ENCODE data around the gene OBSL1.

Gene OBSL1

GRCh38 chr2:219530048-219530963, 41.0 kb downstream of the OBSL1 start:
- DNase-seq (ENCODE audit: low read depth) = peak; percentile 69

DNA sequence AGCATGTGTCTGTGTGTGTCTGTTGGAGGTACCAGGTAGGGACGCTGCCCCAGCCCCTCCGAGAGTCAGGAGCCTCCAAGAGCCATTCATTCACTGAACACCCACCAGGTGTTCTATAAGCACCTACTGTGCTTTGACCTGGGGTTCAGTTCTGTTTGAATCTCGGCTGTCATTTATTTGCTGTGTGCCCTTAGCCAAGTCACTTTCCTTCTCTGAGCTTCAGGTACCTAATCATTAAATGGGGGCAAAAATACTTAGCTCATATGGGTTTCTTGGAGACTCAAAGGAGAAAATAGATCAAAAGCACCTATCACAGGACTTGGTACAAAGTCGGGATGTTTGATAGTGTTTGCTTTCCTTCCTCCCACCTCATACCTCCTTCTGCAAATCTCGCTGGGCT, 43.9 kb downstream of the OBSL1 start:
- no peak for DNase-seq (ENCODE audit: low read depth)

- DNase-seq (ENCODE audit: low read depth) = no peak
These were observed 44.3 kb downstream of the OBSL1 start for GRCh38 chr2:219527076-219527394.

DNA sequence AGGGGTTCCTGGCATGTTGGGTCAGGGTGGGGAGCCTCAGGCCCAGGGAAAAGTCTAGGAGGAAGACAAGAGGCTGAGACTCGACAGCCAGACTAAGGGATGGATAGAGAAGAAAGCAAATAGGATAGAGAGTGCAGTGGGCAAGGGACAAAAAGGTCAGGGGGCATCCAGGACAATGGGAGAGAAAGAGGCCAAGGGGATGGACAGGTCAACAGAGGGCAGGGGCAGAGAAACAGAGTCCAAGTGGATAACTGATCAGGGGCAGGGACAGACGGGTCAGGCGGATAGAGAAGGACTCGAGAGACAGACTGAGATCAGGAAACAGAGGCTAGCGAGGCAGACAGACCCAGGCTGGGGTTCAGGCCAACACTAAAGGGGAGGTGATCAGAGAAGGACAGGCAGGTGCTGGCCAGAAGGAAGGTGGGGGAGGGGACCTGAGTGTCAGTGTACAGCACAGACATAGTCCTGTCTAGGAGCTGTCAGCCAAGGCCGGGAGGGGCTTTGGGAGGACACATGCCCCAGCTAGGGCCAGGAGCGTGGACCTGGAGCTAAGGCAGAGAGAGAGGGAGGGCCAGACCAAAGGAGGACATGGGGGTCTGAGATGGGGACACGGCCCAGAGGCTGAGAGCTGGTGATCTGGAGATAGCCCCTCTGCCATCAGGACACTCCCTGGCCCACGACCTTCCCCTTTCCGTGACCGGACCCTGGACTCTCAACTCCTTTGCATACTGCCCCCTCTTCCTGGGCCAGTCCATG, 44.8 kb downstream of the OBSL1 start:
- no peak for DNase-seq (ENCODE audit: low read depth)

DNA sequence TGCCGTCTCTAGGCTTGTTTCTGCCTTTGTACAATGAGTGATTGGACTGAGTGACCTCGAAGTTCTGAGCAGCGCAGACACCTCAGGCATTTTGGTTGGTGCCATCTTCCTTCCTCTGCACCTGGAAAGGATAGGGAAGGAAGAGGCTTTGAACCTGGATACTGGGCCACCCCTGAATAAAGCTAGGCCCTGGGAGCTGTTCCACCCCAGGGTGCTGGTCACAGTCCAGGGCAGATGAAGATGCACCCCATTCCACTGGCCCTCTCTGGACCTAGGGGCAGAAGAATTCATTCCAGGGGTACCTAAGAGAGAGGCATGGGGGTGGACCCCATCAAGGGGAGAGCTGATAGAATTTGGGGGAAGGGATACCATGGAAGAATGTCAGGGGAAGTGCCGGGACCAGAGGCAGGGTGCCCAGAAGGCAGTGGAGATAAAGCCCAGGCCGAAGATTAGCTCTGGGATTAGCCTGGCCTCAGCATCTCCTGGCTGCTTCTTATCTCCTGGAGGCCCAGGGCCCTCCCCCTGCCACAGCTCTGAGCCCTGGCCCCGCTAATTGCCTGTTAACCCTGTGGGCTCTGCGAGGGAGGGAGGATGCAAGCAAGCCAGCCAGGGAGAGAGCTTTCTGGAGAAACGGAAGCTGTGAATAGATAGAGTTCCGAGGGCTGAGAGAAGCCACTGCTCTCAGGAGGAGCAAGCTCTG, 45.7 kb downstream of the OBSL1 start:
- DNase-seq (ENCODE audit: low read depth) = no peak

DNA sequence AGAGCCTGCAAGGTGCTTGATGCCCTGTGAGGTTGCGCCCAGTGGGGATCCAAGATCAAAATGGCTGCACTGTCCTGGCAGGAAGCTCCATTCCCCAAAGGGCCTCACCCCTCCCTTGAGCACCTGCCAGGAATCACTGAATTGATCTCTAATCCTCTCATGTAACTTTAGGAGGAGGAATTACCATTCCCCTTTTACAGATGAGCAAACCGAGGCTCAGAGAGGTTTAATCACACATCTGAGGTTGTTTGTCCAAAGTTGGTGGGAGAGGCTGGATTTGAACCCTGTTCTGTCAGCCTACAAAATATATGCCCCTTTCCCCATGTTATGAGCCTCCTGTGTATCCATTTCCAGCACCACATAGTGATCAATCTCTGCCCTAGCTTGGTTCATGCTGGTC, 46.5 kb downstream of the OBSL1 start:
- DNase-seq (ENCODE audit: low read depth) = no peak

DNA sequence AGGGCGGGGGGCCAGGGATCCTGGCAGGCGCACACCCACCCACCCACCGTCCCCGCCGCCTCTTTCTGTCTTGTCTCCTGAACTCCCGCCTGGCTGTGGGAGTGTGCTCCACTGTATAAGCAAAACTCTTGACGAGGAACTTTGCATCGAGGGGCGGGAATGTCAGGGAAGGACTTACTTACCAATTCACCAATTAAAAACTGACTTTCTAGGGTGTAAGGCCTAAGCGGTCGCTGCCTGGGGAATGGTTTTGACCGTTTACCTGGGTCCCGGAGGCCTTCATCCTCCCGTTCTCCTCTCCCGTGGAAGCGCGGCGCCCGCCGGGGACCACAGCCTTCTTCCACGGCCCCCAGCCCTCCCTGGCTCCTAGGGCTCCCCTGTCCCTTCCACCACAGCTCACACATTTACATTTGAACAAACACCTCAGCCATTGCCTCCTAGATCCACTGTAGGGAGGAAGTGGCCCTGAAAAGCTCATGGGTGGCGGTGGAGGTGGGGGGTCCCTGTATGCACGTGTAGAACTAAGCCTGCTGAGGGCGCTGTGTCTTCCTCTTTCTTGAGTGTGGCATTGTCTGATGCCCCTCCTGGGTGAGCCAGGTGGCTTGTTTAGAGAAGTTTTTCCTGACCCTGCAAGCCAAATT, 48.2 kb downstream of the OBSL1 start:
- no peak for DNase-seq (ENCODE audit: low read depth)

- peak; percentile 16 for DNase-seq (ENCODE audit: low read depth)
These were observed 49.0 kb downstream of the OBSL1 start for GRCh38 chr2:219522111-219523030.

GRCh38 chr2:219521066-219521880, 50.1 kb downstream of the OBSL1 start:
- peak; percentile 26 for DNase-seq (ENCODE audit: low read depth)

DNA sequence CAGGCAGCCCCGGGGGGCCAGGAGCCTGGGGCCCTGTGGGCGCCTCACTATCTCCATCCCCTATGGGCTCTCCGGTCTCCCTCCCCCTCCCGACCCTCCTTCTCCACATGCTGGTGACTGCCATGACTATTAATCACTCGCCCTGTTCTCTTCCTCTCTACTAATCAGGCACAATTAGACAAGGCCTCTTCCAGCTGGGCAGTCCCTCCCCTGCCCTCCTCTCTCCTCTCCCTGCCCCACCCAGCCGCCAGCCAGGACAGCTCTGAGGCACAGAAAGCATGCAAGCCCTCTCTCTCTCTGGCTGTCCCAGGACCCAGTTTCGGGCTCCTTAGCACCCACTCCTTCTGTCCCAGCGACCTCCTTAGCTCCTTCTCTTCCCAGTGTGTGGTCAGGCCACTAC, 51.3 kb downstream of the OBSL1 start:
- no peak for DNase-seq (ENCODE audit: low read depth)

DNA sequence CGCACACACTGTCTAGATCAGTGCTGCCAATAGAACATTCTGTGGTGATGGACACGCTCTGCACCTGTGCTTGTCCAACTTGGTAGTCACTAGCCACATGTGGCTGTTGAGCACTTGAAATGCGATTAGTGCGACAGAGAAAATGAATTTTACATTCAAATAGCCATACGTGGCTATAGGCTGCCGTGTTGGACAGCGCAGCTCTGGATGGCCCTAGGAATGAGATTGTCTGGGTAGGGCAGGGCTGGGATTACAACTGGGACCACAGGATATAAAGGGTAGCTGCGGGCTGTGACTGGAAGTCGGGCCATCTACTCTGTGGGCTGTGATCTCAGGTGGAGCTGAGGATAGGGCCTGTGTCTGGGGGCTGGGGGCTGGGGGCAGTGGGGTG, 51.8 kb downstream of the OBSL1 start:
- DNase-seq (ENCODE audit: low read depth) = no peak

GRCh38 chr2:219517954-219518778, 53.2 kb downstream of the OBSL1 start:
- DNase-seq (ENCODE audit: low read depth) = no peak

GRCh38 chr2:219516888-219517287, 54.5 kb downstream of the OBSL1 start:
- no peak for DNase-seq (ENCODE audit: low read depth)

GRCh38 chr2:219515874-219516629, 55.3 kb downstream of the OBSL1 start:
- no peak for DNase-seq (ENCODE audit: low read depth)

- no peak for DNase-seq (ENCODE audit: low read depth)
These were observed 56.5 kb downstream of the OBSL1 start for GRCh38 chr2:219514836-219515235.

DNA sequence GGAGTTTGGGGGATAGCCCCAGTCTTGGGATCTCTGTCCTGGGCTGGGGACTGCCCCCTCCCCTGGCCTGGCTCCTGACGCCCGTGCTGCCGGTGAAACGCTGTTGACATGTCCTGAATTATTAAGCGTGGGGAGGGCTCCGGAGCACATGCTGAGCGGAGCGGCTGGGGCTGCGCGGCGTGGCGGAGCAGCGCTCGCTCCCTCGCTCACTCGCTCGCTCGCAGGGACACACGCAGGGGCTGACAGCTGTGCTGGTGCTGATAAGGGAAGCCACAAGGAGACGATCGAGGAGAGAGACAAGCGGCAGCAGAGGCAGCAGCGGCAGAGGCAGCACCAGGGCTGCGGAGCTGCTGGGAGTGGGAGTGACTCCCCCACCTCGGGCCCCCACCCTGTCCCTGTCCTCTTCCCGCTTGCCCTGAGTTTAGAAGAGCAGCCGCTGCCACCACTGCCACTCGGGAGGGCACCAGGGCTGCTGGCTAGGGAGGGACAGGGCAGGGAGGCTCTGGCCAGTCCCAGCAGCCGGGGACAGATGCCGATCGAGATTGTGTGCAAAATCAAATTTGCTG, 57.1 kb downstream of the OBSL1 start, which contains the start of gene ASIC4:
Gene ASIC4 (plus strand): TSS at position 287 of the 566 bp plus-strand sequence. CDS start 243 bp downstream, at position 530.
- no peak for DNase-seq (ENCODE audit: low read depth)

DNA sequence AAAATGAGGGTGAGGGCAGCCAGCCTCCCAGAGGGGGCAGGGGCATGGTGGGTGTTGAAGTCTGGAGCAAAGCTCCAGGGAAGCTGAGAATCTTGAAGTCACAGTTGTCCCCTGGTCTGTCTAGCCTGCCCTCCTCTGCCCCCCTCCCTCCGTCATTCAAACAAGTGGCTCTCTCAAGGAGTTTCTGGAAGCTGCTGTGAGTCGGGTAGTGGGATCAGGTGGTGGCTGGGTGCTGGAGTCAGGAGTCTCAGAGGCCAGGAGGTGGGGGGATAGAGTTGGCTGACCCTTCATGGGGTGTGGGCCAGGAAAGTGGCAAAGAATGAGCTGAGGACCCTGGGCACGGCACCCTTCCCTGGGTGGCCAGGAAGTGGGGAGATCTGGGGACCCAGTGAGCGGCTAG, 57.6 kb downstream of the OBSL1 start:
- DNase-seq (ENCODE audit: low read depth) = no peak

- DNase-seq (ENCODE audit: low read depth) = no peak
These were observed 58.7 kb downstream of the OBSL1 start for GRCh38 chr2:219512524-219513216.
